IMR-90 (cell line): Measurements from ENCODE around the gene RPH3AL.

Source experiments
- BHLHE40 ChIP-seq: fragments of 150-350 bp; IDR thresholded peaks from 2 replicates; pipeline ENCODE4 v1.6.1; 2016; ENCODE audit warnings: mild to moderate bottlenecking, low read depth, low read length
- CEBPB ChIP-seq: IDR thresholded peaks from 2 replicates; pipeline ENCODE4 v1.6.1; 2012; ENCODE audit warnings: low read depth, low read length, improper control_type of control experiment
- CHD1 ChIP-seq: IDR thresholded peaks from 2 replicates; pipeline ENCODE4 v1.6.1; 2012; ENCODE audit warnings: low read depth, low read length, improper control_type of control experiment
- CTCF ChIP-seq: conservative IDR thresholded peaks from 2 replicates; pipeline ENCODE4 v1.5.1; 2012; ENCODE audit warnings: mild to moderate bottlenecking, low read depth, low read length, improper control_type of control experiment
- MAFK ChIP-seq: IDR thresholded peaks from 2 replicates; pipeline ENCODE4 v1.6.1; 2012; ENCODE audit warnings: low read depth, low read length, improper control_type of control experiment
- POLR2A ChIP-seq: IDR thresholded peaks from 2 replicates; pipeline ENCODE4 v1.6.1; 2012; ENCODE audit warnings: mild to moderate bottlenecking, low read depth, low read length
- RFX5 ChIP-seq: IDR thresholded peaks from 2 replicates; pipeline ENCODE4 v1.8.0; 2012; ENCODE audit warnings: low read depth, mild to moderate bottlenecking, low read length, moderate library complexity
- SMC3 ChIP-seq: fragments of 150-350 bp; IDR thresholded peaks from 2 replicates; pipeline ENCODE4 v1.6.1; 2016; ENCODE audit warnings: low read depth, mild to moderate bottlenecking, antibody characterized with exemption, low read length, moderate library complexity
- TF ChIP-seq, protein P1 (sequence below): fragments of 150-350 bp; IDR thresholded peaks from 2 replicates; pipeline ENCODE4 v1.6.1; 2016; ENCODE audit warnings: low read depth, mild to moderate bottlenecking, low read length, moderate library complexity, borderline replicate concordance

- TF ChIP-seq CTCF = no peak
- TF ChIP-seq POLR2A = no peak
- TF ChIP-seq RFX5 = no peak
- TF ChIP-seq, protein P1, sequence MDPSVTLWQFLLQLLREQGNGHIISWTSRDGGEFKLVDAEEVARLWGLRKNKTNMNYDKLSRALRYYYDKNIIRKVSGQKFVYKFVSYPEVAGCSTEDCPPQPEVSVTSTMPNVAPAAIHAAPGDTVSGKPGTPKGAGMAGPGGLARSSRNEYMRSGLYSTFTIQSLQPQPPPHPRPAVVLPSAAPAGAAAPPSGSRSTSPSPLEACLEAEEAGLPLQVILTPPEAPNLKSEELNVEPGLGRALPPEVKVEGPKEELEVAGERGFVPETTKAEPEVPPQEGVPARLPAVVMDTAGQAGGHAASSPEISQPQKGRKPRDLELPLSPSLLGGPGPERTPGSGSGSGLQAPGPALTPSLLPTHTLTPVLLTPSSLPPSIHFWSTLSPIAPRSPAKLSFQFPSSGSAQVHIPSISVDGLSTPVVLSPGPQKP = no peak
- TF ChIP-seq BHLHE40 = no peak
- TF ChIP-seq SMC3 = no peak
- TF ChIP-seq CHD1 = no peak
- no peak for TF ChIP-seq CEBPB
- no peak for TF ChIP-seq MAFK
Measured at GRCh38 chr17:269616-270514, 82.7 kb downstream of the RPH3AL start.
